Measurements from ENCODE around the gene PDE4D.

- no peak for TF ChIP-seq CTCF (IDR thresholded peaks at IDR 0.05)
- no peak for TF ChIP-seq FOXK1 (CRISPR knock-in tag; IDR thresholded peaks at IDR 0.05)
- TF ChIP-seq IRF2 (CRISPR knock-in tag; IDR thresholded peaks at IDR 0.05; ENCODE audit: borderline replicate concordance, low read depth) = no peak
- no peak for TF ChIP-seq ZNF219 (CRISPR knock-in tag; IDR thresholded peaks at IDR 0.05; ENCODE audit: borderline replicate concordance)
- no peak for TF ChIP-seq RELA (CRISPR knock-in tag; IDR thresholded peaks at IDR 0.05; ENCODE audit: borderline replicate concordance)
These were observed 474.7 kb downstream of the PDE4D start for GRCh38 chr5:59418808-59419207.
